ENCODE measurements around the gene DYNC1I2.

DYNC1I2 gene

DNA sequence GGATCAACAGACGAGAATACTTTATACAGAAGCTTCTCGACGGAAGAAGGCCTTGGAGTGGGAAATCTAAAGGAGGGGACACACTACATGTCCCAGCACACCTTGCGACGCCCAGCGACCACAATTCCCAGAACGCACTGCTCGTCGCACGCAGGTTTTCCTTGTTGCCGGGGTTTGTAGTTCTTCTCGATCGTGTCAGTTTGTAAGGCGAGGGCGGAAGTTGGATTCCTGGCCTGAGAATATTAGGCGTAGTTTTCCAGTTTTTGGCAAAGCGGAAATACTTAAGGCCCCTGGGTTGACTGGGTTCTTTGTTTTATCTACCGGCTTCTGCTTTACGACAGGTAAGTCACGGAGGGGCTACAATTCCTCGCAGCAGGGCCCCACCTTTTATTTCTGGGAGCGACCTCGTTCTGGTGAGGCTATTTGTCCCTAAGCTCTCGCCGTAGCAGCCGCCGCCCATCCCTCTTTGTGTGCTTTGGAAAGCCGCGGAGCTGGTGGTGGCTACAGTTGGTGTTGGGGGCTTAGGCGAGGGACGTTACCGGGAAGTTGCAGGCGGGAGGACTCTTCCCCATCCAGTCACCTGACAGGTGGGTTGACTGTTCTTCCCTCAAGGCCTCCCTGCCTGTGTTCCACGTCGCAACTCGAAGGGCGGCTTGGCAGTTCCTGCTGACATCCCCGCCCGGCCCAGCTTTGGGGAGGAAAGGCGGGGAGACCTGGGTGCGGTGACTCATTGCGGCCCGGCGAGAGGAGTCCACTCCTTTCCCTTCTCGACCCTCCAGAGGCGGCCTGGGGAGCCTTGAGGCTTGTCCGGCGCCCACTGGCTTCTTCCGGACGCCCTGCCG lies at the start of gene DYNC1I2:
TSS of gene DYNC1I2 (plus strand) at position 183 of the 842 bp plus-strand sequence. CDS start 2,687 bp downstream, outside the sequence.
- DNase-seq (ENCODE audit: low read depth in 2 of 2) = peak; percentile 60 to 73

DNA sequence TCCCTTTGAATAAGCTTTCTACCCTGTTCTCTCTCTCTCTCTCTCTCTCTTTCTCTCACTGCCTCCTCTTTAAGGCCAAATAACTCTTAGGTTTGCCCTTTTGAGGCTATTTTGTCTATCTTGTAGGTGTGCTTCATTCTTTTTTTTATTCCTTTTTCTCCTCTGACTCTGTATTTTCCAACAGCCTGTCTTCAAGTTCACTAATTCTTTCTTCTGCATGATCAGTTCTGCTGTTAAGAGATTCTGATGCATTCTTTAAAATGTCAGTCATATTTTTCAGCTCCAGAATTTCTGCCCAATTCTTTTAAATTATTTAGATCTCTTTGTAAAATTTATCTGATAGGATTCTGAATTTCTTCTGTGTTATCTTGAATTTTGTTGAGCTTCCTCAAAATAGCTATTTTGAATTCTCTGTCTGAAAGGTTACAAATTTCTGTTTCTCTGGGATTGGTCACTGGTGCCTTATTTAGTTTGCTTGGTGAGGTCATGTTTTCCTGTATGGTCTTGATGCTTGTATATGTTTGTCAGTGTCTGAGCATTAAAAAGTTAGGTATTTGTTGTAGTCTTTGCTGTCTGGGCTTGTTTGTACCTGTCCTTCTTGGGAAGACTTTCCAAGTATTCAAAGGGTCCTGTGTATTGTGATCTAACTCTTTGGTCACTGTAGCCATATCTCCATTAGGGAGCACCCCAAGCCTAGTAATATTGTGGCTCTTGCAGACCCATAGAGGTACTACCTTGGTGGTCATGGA lies 35.4 kb upstream of the DYNC1I2 start:
- no peak for DNase-seq (ENCODE audit: low read depth in 2 of 2)

GRCh38 chr2:171652416-171652785 lies 34.9 kb upstream of the DYNC1I2 start:
- no peak for DNase-seq (ENCODE audit: low read depth in 2 of 2)

DNA sequence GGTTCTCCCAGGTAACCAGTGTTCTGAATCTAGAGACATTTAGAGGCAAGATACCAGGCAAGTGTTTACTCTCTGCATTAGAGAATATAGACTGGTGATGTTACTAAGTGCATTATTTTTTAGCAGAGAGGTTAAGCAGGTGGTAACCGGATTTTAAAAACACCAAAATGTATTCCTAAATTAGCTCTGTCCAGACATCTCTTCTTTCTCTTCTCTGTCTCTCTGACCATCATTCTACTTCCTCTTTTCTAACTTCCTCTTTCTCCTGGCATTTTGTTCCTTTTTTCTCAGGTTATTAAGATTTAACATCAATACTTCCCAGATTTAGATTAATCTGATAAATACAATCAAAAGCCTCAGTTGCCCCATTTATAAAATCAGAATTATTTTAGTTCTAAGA lies 31.7 kb upstream of the DYNC1I2 start:
- DNase-seq (ENCODE audit: low read depth in 2 of 2) = no peak

- no peak for DNase-seq (ENCODE audit: low read depth in 2 of 2)
Measured at GRCh38 chr2:171667041-171667440, 20.2 kb upstream of the DYNC1I2 start.

DNA sequence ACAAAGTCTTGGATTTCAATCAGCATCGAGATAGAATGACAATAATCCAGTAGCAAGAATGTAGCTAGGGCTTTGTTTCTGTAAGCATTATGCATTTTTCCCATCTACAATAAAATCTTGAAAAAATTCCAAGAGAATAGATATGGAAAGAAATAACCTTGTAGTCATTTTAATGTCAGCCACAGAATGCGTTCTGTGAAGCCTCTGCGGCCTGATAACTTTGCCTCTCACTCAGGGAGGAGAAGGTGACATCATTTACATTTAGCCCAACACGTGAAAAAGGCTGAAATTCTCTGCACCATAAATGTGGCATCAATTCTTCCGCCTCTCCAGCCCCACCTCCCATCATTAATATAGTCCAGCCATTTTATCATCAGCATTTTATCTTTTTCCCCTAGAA lies 19.1 kb upstream of the DYNC1I2 start:
- no peak for DNase-seq (ENCODE audit: low read depth in 2 of 2)

- DNase-seq (ENCODE audit: low read depth in 2 of 2) = no peak
Measured at GRCh38 chr2:171669121-171669520, 18.1 kb upstream of the DYNC1I2 start.

- no peak for DNase-seq (ENCODE audit: low read depth in 2 of 2)
Measured at GRCh38 chr2:171670655-171671054, 16.6 kb upstream of the DYNC1I2 start.

- no peak for DNase-seq (ENCODE audit: low read depth in 2 of 2)
Measured at GRCh38 chr2:171671867-171672266, 15.4 kb upstream of the DYNC1I2 start.

DNA sequence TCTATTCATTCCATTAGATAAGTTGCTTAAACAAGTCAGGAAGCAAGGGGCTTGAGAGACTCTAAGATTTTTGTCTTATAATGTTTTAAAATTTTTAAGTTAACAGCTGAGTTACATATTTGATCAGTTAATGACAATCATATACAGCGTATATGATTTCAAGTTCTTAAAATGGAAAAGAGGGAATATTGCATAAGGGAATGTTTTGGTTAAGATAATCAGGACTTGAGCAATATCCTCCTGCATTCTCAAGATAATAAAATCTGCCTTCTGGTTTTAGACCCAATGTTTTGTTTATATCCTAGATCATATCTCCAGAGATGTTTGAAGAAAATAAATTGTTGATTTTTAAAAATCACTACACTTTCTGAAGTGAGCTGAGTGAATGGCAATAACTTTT lies 13.4 kb upstream of the DYNC1I2 start:
- no peak for DNase-seq (ENCODE audit: low read depth in 2 of 2)

GRCh38 chr2:171675810-171676345 lies 11.4 kb upstream of the DYNC1I2 start:
- no peak for DNase-seq (ENCODE audit: low read depth in 2 of 2)

GRCh38 chr2:171678619-171679018 lies 8.7 kb upstream of the DYNC1I2 start:
- DNase-seq (ENCODE audit: low read depth in 2 of 2) = no peak

DNA sequence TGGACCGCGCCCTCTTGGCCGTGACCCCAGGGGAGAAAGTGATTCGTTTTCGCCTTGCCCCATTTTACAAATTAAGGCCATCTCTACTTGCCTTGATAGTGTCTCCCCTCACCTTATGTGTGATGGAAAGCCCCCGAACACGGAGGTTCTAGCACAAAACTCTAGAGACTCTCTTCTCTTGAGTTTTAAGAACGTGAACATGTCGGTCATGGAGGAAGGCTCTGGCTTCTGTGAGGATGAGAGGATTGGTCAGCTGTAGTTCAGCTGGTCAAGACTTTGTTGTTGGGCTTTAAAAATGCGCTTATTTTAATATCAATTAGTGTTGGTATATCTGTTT lies 828 bp downstream of the DYNC1I2 start:
- no peak for DNase-seq (ENCODE audit: low read depth in 2 of 2)

DNA sequence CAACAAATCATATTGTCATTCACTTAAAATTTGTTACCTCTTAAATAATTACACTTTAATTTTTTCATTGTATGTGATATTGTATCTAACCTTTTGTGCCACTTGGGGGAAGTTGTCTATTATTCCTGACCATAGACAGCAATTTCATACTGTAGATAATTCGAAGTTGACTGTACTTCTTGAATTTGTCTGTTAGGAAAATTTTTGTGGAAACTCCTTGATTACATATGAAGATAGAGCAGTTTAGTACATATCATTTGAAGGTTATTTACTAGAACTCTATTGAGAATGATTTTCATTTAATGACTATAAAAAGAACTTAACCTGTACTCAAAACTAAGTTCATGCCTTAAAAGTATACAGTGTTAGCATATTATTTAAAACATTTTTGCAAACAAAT lies 5.1 kb downstream of the DYNC1I2 start:
- DNase-seq (ENCODE audit: low read depth in 2 of 2) = no peak

DNA sequence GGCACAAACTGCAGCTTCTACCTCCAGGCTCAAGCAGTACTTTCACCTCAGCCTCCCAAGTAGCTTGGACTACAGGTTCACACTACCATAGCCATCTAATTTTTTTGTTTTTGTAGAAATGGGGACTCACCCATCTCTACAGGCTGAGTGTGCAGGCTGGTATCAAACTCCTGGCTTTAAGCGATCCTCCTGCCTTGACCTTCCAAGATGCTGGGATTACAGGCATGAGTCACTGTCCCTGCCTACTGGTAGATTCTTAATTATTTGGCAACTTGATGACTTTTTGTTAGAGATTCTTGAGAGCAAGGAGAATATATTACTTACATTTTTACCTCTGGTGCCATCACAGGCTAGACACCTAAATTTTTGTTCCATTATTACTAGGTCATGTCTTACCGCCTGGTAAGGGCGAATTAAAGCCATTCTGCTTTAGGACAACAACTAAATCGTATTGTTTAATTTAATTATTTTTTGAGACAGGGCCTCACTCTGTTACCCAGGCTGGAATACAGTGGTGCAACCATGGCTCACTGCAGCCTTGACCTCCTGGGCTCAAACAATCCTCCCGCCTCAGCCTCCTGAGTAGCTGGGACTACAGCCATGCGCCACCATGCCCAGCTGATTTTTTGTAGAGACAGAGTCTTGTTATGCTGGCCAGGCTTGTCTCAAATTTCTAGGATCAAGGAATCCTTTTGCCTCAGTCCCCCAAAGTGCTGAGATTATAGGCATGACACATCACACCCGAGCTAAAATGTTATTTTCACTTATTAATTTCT lies 15.7 kb downstream of the DYNC1I2 start:
- no peak for DNase-seq (ENCODE audit: low read depth in 2 of 2)

GRCh38 chr2:171703574-171704347 lies 16.5 kb downstream of the DYNC1I2 start:
- DNase-seq (ENCODE audit: low read depth in 2 of 2) = no peak

DNA sequence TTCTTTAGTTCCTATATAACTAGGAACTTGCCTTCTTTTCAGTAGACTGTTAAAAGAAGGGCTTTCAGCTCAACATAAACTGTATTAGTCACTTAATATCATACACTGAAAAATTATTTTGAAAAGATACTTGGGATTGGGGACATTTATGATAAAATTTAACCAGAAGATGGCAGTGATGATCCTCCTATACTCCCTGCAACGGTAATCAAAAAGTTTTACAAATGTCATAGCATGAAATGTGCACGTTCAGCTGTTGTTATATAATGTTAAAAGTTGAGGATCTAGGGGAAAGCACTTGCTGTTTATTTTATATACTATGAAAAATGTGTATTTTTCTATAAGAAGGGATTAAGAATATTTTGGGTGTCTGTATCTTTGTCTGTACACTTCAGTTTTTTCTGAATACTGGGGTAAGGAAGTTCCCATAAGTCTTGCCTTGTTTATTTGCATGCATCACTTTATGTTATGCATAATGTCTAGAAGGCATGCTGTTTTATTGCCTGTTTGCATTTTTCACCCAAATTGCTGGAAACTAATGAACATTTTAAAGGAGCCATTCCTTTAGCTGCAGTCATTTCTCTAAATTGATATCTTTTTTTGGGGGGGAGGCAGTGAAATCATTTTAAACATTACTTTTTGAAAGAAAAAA lies 19.0 kb downstream of the DYNC1I2 start:
- no peak for DNase-seq (ENCODE audit: low read depth in 2 of 2)

- no peak for DNase-seq (ENCODE audit: low read depth in 2 of 2)
Measured at GRCh38 chr2:171707752-171708151, 20.5 kb downstream of the DYNC1I2 start.

DNA sequence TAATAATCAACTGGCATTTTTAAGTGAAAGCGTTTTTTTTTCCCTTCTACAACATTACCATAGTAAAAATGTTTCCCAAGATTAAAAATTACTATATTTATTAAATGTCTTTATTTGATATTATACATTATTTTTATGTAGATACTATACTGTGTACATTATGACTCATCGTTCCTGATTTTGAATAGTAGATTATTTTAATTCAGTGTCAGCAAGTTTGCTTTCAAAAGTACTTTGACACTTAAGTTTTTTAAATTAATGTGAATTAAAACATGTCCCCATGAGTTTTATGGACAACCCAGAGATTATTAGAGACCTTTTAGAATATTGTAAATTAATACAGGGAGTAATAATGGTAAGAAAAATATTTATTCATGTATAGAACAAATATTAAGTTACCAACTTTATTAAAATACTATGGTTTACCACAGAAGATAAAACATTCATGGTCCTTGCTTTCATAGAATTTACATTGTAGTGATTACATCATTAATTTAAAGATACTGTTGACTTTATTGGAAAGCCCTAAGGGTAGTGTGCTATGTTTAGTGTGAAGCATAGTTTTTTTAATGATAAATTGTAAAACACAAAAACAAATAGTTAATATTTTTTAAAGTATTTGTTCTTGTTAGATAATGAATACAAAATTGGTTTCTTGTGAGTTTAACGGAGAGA lies 21.9 kb downstream of the DYNC1I2 start:
- no peak for DNase-seq (ENCODE audit: low read depth in 2 of 2)

GRCh38 chr2:171711351-171711750 lies 24.1 kb downstream of the DYNC1I2 start:
- DNase-seq (ENCODE audit: low read depth in 2 of 2) = no peak

All from stimulated activated CD4-positive, alpha-beta T cell treated with anti-CD3 and anti-CD28 coated beads, Interleukin-15, amount 100 ng/mL, for 48 hours (primary cell).